RPMI8226 (cell line): ENCODE data around the gene MPIG6B.

Experiments used
- DNase-seq: peaks from one replicate; pipeline ENCODE4 v3.0.0-alpha.2; 2015

The MPIG6B gene, protein sequence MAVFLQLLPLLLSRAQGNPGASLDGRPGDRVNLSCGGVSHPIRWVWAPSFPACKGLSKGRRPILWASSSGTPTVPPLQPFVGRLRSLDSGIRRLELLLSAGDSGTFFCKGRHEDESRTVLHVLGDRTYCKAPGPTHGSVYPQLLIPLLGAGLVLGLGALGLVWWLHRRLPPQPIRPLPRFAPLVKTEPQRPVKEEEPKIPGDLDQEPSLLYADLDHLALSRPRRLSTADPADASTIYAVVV

GRCh38 chr6:31723245-31723979 is at the start of gene MPIG6B:
Gene MPIG6B, plus strand, starts transcription at chr6:31723373. Its CDS starts 11 bp downstream, at chr6:31723384.
- DNase-seq = no peak

DNA sequence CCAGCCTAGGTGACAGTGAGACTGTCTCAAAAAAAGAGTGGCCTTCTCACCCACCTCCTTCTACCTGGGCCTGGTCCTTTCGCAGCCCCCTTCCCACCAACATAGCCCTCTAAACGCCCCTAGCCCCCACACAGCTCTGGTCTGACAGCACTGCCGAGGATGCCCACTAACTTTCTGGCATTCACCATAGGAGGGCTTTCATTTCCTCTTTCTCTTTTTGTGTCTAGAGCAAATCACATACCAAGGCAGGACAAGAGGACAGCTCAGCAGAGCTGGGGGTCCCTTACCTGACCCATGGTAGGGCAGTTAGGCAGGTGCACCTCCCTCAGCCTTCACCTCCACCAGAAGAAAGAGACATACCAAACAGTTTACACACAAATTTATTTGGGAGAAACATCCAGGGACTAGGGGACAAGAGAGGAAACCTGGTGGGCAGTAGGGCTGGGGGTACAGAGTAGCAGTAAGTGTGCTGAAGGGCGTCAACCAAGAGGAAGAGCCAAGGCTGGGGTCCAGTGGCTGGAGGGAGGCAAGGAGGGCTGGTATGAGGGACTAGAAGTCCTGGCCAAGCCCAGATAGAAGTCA is 46.8 kb upstream of the MPIG6B start:
- peak; percentile 34 for DNase-seq

DNA sequence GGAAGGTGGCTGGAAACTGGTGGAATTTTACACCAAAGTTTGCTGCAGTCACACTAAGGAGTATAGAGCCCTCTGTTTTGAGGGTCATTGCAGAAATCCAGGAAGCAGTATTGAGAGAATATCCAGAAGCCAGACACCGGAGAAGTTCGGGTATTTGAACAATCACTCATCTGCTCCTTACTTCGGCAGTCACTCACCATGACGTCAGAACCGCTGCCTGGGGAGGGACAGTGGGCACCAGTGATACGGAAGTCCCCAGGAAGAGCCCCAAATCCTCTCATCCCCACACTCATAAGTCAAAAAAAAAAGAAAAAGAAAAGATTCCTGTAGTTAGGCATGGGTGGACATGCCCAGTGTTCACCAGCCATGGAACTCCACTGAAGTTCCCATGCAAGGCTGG is 46.3 kb upstream of the MPIG6B start:
- no peak for DNase-seq

DNA sequence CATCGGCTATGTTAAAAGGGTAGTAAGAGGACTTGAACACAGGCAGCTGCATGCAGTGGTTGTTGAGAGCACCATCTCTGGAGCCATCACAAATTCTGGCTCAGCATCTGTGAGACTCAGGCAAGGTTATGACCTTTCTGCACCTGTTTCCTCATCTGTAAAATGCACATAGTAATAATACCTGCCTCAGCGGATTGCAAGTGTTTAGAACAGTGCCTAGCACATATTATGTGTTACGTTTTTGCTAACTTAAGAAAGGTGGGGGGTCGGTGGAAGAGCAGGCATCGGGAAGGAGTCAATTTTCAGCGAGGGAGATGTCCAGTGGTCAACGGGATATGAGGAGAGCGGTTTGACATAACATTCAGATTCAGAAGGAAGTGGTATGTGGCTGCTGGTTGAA is 45.2 kb upstream of the MPIG6B start:
- peak; percentile 81 for DNase-seq

- peak; percentile 77 for DNase-seq
Measured at GRCh38 chr6:31680226-31681134, 42.7 kb upstream of the MPIG6B start, which contains the start of gene LY6G5C. Gene LY6G5C, minus strand, starts transcription at chr6:31681067. Its CDS starts 694 bp downstream, at chr6:31680373.

GRCh38 chr6:31681135-31681671 is 42.0 kb upstream of the MPIG6B start:
- DNase-seq = peak; percentile 68

GRCh38 chr6:31683591-31683990 is 39.6 kb upstream of the MPIG6B start:
- no peak for DNase-seq

GRCh38 chr6:31686483-31686882 is 36.7 kb upstream of the MPIG6B start:
- DNase-seq = no peak

- DNase-seq = no peak
Measured at GRCh38 chr6:31687321-31687720, 35.9 kb upstream of the MPIG6B start.

GRCh38 chr6:31687860-31688693 is 35.1 kb upstream of the MPIG6B start:
- no peak for DNase-seq

- no peak for DNase-seq
Measured at GRCh38 chr6:31689249-31690110, 33.7 kb upstream of the MPIG6B start.

DNA sequence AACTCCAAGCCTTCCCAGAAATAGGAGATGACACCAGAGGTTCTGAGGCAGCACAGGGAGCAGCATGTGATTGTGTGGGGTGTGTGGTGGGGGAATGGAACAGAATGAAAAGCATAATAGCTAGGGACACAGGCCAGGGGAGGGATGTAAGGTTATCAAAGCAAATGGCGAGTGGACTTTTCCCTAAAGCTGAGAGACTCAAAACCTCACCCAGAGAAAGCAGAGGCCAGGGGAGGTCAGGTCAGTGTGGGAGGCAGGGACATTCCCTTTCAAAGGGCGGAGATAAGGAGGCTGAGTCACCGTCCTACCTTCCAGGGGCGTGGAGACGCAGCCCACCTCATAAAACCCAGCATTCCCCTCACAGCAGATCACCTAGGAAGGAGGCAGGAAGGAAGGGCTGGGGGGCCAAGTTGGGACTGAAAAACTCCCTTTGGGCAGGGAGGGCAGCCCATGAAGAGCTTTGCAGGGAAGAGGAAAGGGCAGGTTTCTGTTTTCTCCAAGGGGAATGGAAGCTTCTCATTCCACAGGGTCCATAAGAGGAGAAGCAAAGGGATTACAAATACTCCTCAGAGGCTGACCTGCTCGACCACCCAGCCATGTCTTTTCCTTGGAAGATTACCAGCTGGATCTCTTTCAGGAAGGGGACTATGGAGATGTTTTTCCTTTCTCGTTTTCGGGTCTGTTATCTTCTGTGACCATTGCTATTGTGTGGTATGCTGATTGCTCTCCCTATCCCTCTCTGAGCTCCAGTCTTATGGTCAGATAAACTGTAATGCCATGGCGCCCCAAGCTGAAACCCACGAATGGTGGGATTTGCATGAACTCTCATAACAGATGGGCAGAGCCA is 32.7 kb upstream of the MPIG6B start:
- DNase-seq = no peak

DNA sequence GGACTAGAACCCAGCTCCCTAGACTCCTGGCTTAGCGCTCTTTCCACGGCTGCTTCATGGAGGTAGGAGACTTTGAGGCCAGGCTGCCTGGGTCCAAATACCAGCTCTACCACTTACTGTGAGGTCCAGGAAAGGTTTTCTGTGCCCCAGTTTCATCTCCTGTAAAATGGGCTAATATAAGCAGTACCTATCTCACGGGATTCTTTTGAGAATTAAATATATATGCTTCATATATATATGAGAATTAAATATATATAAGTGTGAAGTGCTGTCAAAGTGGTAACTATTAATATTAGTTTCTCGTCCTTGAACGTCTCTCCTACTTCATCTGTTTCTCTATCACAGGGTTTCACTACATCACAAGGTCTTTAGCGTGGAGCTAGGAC is 32.1 kb upstream of the MPIG6B start:
- no peak for DNase-seq

GRCh38 chr6:31691564-31692108 is 31.5 kb upstream of the MPIG6B start:
- DNase-seq = no peak

DNA sequence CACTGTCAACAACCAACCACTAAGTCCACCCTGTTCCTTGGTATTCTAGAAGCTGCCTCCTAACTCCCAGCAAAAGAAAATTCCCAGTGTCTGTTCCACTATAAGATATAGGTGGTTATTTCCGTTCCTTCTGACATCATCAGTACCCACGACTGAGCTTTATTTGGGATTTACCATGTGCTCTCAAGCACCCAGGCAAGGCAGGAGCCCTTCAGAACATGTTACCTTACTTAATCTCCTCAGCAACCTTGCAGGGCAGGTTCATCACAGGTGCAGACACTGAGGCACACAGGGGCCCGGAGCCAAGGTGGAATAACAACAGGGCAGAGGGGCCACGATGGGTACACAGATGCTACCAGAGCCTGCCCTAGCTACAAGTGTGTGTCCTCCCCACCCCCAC is 30.8 kb upstream of the MPIG6B start:
- no peak for DNase-seq

- no peak for DNase-seq
Measured at GRCh38 chr6:31692886-31693285, 30.3 kb upstream of the MPIG6B start.

DNA sequence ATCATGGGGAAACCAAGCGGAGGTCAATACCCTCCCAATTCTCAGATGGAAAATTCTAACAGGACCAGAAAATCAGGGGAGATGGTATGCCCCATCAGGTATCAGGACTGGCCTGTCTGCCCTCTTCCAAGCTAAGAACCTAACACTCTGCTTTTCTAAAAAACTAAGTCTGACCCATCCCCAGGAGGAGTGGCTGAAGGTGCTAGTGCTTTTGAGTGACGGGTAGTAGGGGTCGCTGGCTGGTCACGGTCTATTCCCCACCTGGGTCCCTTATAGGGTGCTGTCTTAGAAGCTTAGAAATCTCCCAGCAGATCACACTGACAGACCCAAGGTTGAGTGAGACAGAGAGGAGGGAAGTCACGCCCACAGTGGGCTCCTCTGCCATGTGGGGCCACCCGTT is 29.6 kb upstream of the MPIG6B start:
- no peak for DNase-seq

GRCh38 chr6:31697555-31697954 is 25.6 kb upstream of the MPIG6B start:
- DNase-seq = no peak

GRCh38 chr6:31700740-31701401 is 22.3 kb upstream of the MPIG6B start:
- DNase-seq = no peak
